ENCODE data around the gene TNIK.

Gene TNIK

DNA sequence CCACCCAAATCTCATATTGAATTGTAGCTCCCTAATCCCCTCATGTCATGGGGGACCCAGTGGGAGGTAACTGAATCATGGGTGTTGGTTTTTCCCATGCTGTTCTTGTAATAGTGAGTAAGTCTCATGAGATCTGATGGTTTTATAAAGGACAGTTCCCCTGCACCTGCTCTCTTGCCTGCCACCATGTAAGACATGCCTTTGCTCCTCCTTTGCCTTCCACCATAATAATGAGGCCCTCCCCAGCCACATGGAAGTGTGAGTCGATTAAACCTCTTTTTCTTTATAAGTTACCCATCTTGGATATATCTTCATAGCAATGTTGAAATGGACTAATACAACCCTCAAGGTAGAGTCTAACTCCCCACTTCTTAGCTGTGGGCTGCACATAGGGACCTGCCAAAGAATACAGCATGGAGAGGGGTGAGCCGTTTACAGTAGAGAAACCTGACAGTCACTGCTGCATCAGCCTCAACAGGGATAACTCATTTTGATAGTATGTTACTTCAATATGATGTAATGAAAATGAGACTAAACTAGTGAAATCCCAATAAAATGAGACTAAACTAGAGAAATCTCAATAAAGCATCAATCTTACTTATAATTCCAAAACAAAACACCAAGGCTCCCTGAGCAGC, 117.3 kb downstream of the TNIK start:
- H3K27ac ChIP-seq (ENCODE audit: insufficient read depth, low read length, poor library complexity, severe bottlenecking): no peak overlapping the region
- H3K36me3 ChIP-seq (ENCODE audit: control insufficient read depth, insufficient read depth, low read length): no peaks in the 10 kb centered on the region
- no peaks in the 10 kb centered on the region for H3K27me3 ChIP-seq (replicated peaks; ENCODE audit: control insufficient read depth, insufficient read depth, low read length, poor library complexity, severe bottlenecking)
- no peak for DNase-seq
- no peaks in the 10 kb centered on the region for H3K4me1 ChIP-seq (ENCODE audit: control insufficient read depth, insufficient read depth, low read length, poor library complexity, severe bottlenecking)
- no peaks in the 10 kb centered on the region for H3K9me3 ChIP-seq (ENCODE audit: control insufficient read depth, low read length)
- H3K4me3 ChIP-seq (ENCODE audit: insufficient read depth, low read depth, low read length, poor library complexity, severe bottlenecking): no peak overlapping the region

DNA sequence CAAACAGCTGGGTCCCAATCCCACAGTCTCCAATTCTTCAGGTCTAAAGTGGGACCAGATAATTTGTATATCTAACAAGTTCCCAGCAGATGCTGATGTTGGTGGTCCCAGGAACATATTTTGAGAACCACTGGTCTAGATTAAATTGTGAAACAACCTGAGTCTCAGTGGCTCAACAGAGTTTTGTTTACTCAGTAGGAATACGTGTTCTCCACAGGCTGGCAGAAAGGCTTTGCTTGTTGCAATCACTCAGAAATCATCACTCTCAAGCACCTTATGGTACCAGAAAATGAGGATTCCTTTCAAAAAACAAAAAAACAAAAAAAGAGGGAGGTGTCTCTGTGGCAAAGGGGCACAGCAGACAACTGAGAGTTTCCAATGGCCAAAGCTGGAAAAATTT, 118.0 kb downstream of the TNIK start:
- DNase-seq: no peak
- Histone ChIP-seq H3K27ac (ENCODE audit: insufficient read depth, low read length, poor library complexity, severe bottlenecking) (no peak overlapping the region), H3K27me3 (replicated peaks; ENCODE audit: control insufficient read depth, insufficient read depth, low read length, poor library complexity, severe bottlenecking) (no peaks in the 10 kb centered on the region), H3K4me3 (ENCODE audit: insufficient read depth, low read depth, low read length, poor library complexity, severe bottlenecking) (no peak overlapping the region), H3K9me3 (ENCODE audit: control insufficient read depth, low read length) (no peaks in the 10 kb centered on the region), H3K4me1 (ENCODE audit: control insufficient read depth, insufficient read depth, low read length, poor library complexity, severe bottlenecking) (no peaks in the 10 kb centered on the region), H3K36me3 (ENCODE audit: control insufficient read depth, insufficient read depth, low read length) (no peaks in the 10 kb centered on the region)

DNA sequence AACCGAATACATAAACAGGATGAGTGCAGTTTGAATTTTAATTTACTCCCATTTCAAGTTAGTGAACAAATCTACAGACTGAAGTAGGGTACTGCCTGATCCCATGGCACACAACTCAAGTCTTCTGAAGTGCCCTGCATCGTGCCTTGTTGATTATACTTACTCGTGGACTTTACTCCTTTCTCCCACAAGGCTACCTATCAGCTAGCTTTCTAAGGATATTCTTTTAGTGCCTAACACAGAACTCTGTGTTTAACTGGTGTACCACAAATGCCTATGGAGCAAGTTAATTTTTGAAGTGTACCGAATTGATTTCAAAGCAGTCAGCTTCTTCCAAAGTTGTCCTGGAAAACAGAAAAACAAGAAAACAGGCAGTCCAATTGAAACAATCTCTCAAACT, 119.8 kb downstream of the TNIK start:
- H3K4me3 ChIP-seq (ENCODE audit: insufficient read depth, low read depth, low read length, poor library complexity, severe bottlenecking): no peak overlapping the region
- no peak for DNase-seq
- H3K27me3 ChIP-seq (replicated peaks; ENCODE audit: control insufficient read depth, insufficient read depth, low read length, poor library complexity, severe bottlenecking): no peaks in the 10 kb centered on the region
- no peaks in the 10 kb centered on the region for H3K4me1 ChIP-seq (ENCODE audit: control insufficient read depth, insufficient read depth, low read length, poor library complexity, severe bottlenecking)
- H3K27ac ChIP-seq (ENCODE audit: insufficient read depth, low read length, poor library complexity, severe bottlenecking): no peak overlapping the region
- no peaks in the 10 kb centered on the region for H3K36me3 ChIP-seq (ENCODE audit: control insufficient read depth, insufficient read depth, low read length)
- no peaks in the 10 kb centered on the region for H3K9me3 ChIP-seq (ENCODE audit: control insufficient read depth, low read length)

DNA sequence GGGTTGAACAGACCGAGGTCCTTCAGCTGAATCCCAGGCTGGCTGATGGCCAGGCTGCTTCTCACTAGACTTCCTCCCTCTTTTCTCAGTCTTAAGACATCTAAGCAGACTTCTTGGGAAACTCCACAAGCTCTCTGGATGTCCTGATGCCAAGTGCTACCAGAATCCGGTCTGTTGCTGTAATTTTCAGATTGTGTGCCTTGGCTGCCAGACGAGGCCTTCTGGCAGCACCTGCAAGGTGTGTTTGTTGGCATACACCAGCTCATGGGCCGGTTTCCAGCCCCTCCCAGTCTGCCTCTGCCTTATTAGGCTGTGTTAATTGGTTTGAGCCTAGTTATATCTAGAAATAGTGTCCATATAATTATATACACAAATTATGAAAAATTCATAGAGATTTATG, 120.6 kb downstream of the TNIK start:
- Histone ChIP-seq H3K4me1 (ENCODE audit: control insufficient read depth, insufficient read depth, low read length, poor library complexity, severe bottlenecking) (no peaks in the 10 kb centered on the region), H3K9me3 (ENCODE audit: control insufficient read depth, low read length) (no peaks in the 10 kb centered on the region), H3K4me3 (ENCODE audit: insufficient read depth, low read depth, low read length, poor library complexity, severe bottlenecking) (no peak overlapping the region), H3K36me3 (ENCODE audit: control insufficient read depth, insufficient read depth, low read length) (no peaks in the 10 kb centered on the region), H3K27me3 (replicated peaks; ENCODE audit: control insufficient read depth, insufficient read depth, low read length, poor library complexity, severe bottlenecking) (no peaks in the 10 kb centered on the region), H3K27ac (ENCODE audit: insufficient read depth, low read length, poor library complexity, severe bottlenecking) (no peak overlapping the region)
- DNase-seq: no peak

DNA sequence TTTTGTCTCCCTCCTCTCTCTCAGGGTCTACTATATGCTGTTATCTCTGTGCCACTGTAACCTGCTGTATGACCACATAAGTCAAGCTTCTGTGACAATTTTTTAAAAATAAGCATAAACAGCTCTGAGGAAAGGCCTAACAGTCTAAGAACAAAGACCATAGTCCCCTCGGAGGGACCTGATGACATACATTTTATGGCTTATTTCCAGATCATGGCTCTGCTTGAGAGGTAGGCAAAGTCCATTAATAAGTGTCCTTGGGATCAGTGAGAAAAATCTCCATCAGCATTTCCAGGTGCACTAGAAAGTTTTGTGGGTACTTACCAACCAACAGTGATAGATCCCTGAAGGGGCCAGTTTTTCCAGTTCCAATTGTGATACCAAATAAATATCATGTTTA, 123.8 kb downstream of the TNIK start:
- no peak overlapping the region for H3K4me3 ChIP-seq (ENCODE audit: insufficient read depth, low read depth, low read length, poor library complexity, severe bottlenecking)
- no peak overlapping the region for H3K27ac ChIP-seq (ENCODE audit: insufficient read depth, low read length, poor library complexity, severe bottlenecking)
- H3K36me3 ChIP-seq (ENCODE audit: control insufficient read depth, insufficient read depth, low read length): no peaks in the 10 kb centered on the region
- H3K9me3 ChIP-seq (ENCODE audit: control insufficient read depth, low read length): no peaks in the 10 kb centered on the region
- H3K4me1 ChIP-seq (ENCODE audit: control insufficient read depth, insufficient read depth, low read length, poor library complexity, severe bottlenecking): no peaks in the 10 kb centered on the region
- H3K27me3 ChIP-seq (replicated peaks; ENCODE audit: control insufficient read depth, insufficient read depth, low read length, poor library complexity, severe bottlenecking): no peaks in the 10 kb centered on the region
- DNase-seq: no peak

DNA sequence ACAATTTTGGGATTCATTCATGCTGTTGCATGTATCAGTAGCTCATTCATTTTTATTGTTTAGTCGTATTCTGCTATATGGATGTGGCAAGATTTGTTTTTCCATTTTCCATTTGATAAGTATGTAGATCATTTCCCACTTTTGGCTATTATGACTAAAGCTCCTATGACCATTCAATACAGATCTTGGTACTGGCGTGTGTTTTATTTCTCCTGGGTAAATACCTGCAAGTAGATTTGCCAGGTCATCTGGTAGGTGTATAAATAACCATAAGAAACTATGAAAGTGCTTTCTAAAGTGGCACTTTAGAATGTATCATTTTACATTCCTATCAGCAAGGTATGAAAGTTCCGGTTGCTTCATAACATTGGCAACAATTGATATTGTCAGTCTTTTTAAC, 124.6 kb downstream of the TNIK start:
- Histone ChIP-seq H3K27ac (ENCODE audit: insufficient read depth, low read length, poor library complexity, severe bottlenecking) (no peak overlapping the region), H3K9me3 (ENCODE audit: control insufficient read depth, low read length) (no peaks in the 10 kb centered on the region), H3K4me1 (ENCODE audit: control insufficient read depth, insufficient read depth, low read length, poor library complexity, severe bottlenecking) (no peaks in the 10 kb centered on the region), H3K27me3 (replicated peaks; ENCODE audit: control insufficient read depth, insufficient read depth, low read length, poor library complexity, severe bottlenecking) (no peaks in the 10 kb centered on the region), H3K36me3 (ENCODE audit: control insufficient read depth, insufficient read depth, low read length) (no peaks in the 10 kb centered on the region), H3K4me3 (ENCODE audit: insufficient read depth, low read depth, low read length, poor library complexity, severe bottlenecking) (no peak overlapping the region)
- no peak for DNase-seq

DNA sequence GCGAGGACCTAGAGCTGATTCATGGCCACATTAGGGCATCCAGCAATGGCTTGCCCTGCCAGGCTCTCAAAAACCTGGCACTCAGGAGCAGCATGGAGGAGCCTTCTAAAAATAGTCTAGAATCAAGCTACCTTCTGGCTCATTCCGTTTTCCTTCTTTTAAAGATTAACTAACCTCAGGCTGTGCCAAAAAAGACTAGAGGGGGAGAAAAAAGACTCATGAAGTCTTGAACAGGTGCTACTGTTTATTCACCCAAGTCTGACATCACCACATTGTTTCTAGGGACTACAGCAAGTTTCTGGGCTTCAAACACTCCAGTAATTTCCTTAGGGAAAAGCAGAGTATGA, 125.8 kb downstream of the TNIK start:
- DNase-seq: no peak
- no peaks in the 10 kb centered on the region for H3K36me3 ChIP-seq (ENCODE audit: control insufficient read depth, insufficient read depth, low read length)
- H3K4me3 ChIP-seq (ENCODE audit: insufficient read depth, low read depth, low read length, poor library complexity, severe bottlenecking): no peak overlapping the region
- no peaks in the 10 kb centered on the region for H3K27me3 ChIP-seq (replicated peaks; ENCODE audit: control insufficient read depth, insufficient read depth, low read length, poor library complexity, severe bottlenecking)
- H3K27ac ChIP-seq (ENCODE audit: insufficient read depth, low read length, poor library complexity, severe bottlenecking): no peak overlapping the region
- H3K4me1 ChIP-seq (ENCODE audit: control insufficient read depth, insufficient read depth, low read length, poor library complexity, severe bottlenecking): peaks cover under 1% of the 10 kb centered on the region
- no peaks in the 10 kb centered on the region for H3K9me3 ChIP-seq (ENCODE audit: control insufficient read depth, low read length)

DNA sequence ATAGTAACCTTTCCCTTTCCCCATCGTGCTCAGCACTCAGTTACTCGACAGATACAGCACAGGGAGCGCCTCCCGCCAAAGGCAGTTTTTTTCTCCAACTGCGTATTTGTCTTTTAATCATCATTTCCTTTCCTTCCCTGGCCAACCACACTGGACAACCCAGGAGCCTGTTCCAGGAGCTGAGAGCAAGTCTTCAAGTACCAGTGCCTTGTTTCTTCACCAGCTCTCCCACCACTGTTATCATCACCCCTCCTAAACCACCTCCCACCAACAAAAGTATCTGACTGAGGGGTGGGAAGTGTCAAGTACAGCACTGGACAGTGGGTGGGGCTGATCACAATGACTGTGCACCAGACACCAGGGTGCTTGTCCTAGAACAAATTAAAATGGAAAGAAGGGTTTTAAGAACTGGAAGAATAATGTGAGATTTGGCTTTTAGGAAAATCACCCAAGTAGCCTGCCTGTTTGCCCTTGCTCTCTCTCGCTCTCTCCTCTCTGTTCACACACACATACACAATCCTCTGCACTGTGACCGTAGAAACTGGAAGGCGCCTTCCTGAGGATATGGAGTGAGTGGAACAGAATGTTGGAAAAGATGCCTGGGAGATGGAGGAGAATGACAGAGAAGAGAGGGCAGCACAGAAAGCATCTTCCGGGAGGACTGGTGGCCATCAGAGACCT, 126.3 kb downstream of the TNIK start:
- no peak for DNase-seq
- Histone ChIP-seq H3K36me3 (ENCODE audit: control insufficient read depth, insufficient read depth, low read length) (no peaks in the 10 kb centered on the region), H3K4me1 (ENCODE audit: control insufficient read depth, insufficient read depth, low read length, poor library complexity, severe bottlenecking) (peaks cover 6% of the 10 kb centered on the region), H3K27ac (ENCODE audit: insufficient read depth, low read length, poor library complexity, severe bottlenecking) (no peak overlapping the region), H3K27me3 (replicated peaks; ENCODE audit: control insufficient read depth, insufficient read depth, low read length, poor library complexity, severe bottlenecking) (no peaks in the 10 kb centered on the region), H3K4me3 (ENCODE audit: insufficient read depth, low read depth, low read length, poor library complexity, severe bottlenecking) (no peak overlapping the region), H3K9me3 (ENCODE audit: control insufficient read depth, low read length) (no peaks in the 10 kb centered on the region)

DNA sequence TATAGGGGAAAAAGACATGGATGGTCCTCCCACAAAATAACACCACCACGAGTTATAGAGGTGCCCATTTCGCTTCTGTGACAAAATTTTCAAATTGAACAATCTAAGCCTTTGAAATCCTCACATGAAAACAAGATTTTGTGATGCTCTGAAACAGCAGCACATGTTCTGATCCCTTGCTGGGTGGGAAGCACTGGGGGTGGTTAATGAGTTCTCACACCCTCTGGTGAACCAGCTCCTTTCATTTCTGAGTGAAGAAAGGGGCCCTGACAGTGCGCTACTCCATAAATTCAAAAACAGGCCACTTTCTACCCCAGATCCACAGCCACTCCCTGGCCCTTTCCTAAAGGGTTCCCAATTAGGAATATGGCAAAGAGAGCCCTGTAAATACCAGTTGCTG, 129.3 kb downstream of the TNIK start:
- no peak for DNase-seq
- Histone ChIP-seq H3K27me3 (replicated peaks; ENCODE audit: control insufficient read depth, insufficient read depth, low read length, poor library complexity, severe bottlenecking) (no peaks in the 10 kb centered on the region), H3K4me3 (ENCODE audit: insufficient read depth, low read depth, low read length, poor library complexity, severe bottlenecking) (no peak overlapping the region), H3K4me1 (ENCODE audit: control insufficient read depth, insufficient read depth, low read length, poor library complexity, severe bottlenecking) (peaks cover 17% of the 10 kb centered on the region), H3K9me3 (ENCODE audit: control insufficient read depth, low read length) (no peaks in the 10 kb centered on the region), H3K27ac (ENCODE audit: insufficient read depth, low read length, poor library complexity, severe bottlenecking) (no peak overlapping the region), H3K36me3 (ENCODE audit: control insufficient read depth, insufficient read depth, low read length) (no peaks in the 10 kb centered on the region)

DNA sequence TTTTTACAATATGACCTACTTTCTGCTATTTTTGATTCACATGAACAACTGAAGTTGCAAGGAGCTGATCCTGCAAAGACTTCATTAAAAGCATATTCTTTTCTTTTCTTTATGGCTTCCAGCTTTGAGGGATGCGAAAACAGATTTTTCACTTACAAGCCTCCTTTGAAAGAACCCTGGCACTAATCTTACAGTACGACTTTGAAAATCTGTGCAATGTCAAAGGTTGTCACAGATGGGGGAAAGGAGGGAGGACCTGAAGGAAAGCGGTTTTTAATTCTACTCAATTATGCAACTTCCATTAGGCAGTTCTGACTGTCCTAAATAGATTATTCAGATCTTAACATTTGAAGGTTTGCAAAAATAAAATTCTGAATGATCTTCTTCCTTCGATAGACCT, 130.5 kb downstream of the TNIK start:
- Histone ChIP-seq H3K36me3 (ENCODE audit: control insufficient read depth, insufficient read depth, low read length) (no peaks in the 10 kb centered on the region), H3K4me1 (ENCODE audit: control insufficient read depth, insufficient read depth, low read length, poor library complexity, severe bottlenecking) (peaks cover 17% of the 10 kb centered on the region), H3K27me3 (replicated peaks; ENCODE audit: control insufficient read depth, insufficient read depth, low read length, poor library complexity, severe bottlenecking) (no peaks in the 10 kb centered on the region), H3K4me3 (ENCODE audit: insufficient read depth, low read depth, low read length, poor library complexity, severe bottlenecking) (no peak overlapping the region), H3K27ac (ENCODE audit: insufficient read depth, low read length, poor library complexity, severe bottlenecking) (no peak overlapping the region), H3K9me3 (ENCODE audit: control insufficient read depth, low read length) (no peaks in the 10 kb centered on the region)
- DNase-seq: no peak

Measured in effector memory CD4-positive, alpha-beta T cell (primary cell).